KOPT-K1 (cell line): ENCODE measurements around the gene OR51S1.
"Not testable (repeated sequence)": the region's sequence is repeated elsewhere in the genome, so short reads cannot be mapped to it uniquely, and the experiment has no call there.

ENCODE experiments used
- H3K27ac ChIP-seq: fragments of 200-600 bp; sonication (generic); 2 replicates; pipeline ENCODE4 v1.5.1; 2016; ENCODE audit warnings: antibody characterized with exemption, mild to moderate bottlenecking, low read depth, low read length; ENCODE audit not compliant: poor library complexity, severe bottlenecking
- H3K36me3 ChIP-seq: fragments of 200-600 bp; sonication (generic); 2 replicates; pipeline ENCODE4 v1.5.1; 2017; ENCODE audit warnings: antibody characterized with exemption, mild to moderate bottlenecking, low read length, moderate library complexity; ENCODE audit not compliant: insufficient read depth
- H3K9me3 ChIP-seq: fragments of 200-600 bp; sonication (generic); 2 replicates; pipeline ENCODE4 v1.5.1; 2017; ENCODE audit warnings: antibody characterized with exemption, low read length, mild to moderate bottlenecking; ENCODE audit not compliant: insufficient read depth, poor library complexity, severe bottlenecking

OR51S1 gene

GRCh38 chr11:4839851-4840549 is 9.0 kb downstream of the OR51S1 start:
- Histone ChIP-seq H3K27ac (no peak overlapping the region), H3K9me3 (no peaks in the 10 kb centered on the region), H3K36me3 (no peaks in the 10 kb centered on the region)

GRCh38 chr11:4830909-4831308 is 18.1 kb downstream of the OR51S1 start:
- no peak overlapping the region for H3K27ac ChIP-seq
- no peaks in the 10 kb centered on the region for H3K36me3 ChIP-seq
- no peaks in the 10 kb centered on the region for H3K9me3 ChIP-seq

GRCh38 chr11:4830346-4830745 is 18.7 kb downstream of the OR51S1 start:
- Histone ChIP-seq H3K27ac (no peak overlapping the region), H3K9me3 (no peaks in the 10 kb centered on the region), H3K36me3 (no peaks in the 10 kb centered on the region)

GRCh38 chr11:4826425-4826824 is 22.6 kb downstream of the OR51S1 start:
- H3K36me3 ChIP-seq, result no peaks in the 10 kb centered on the region
- no peaks in the 10 kb centered on the region for H3K9me3 ChIP-seq
- no peak overlapping the region for H3K27ac ChIP-seq

GRCh38 chr11:4825132-4825531 is 23.9 kb downstream of the OR51S1 start:
- no peaks in the 10 kb centered on the region for H3K9me3 ChIP-seq
- no peaks in the 10 kb centered on the region for H3K36me3 ChIP-seq
- H3K27ac ChIP-seq, result no peak overlapping the region

GRCh38 chr11:4821021-4821420 is 28.0 kb downstream of the OR51S1 start, which contains the start of gene OR51F2:
TSS of gene OR51F2 (plus strand) at chr11:4821321. CDS start at chr11:4821422, 101 bp downstream.
- H3K9me3 ChIP-seq, result no peaks in the 10 kb centered on the region
- no peaks in the 10 kb centered on the region for H3K36me3 ChIP-seq
- no peak within 1 kb of the TSS for H3K27ac ChIP-seq

- H3K27ac ChIP-seq, result no peak overlapping the region
- H3K36me3 ChIP-seq, result no peaks in the 10 kb centered on the region
- H3K9me3 ChIP-seq, result no peaks in the 10 kb centered on the region
These were observed 39.8 kb downstream of the OR51S1 start for GRCh38 chr11:4809246-4809645.

GRCh38 chr11:4808476-4808875 is 40.5 kb downstream of the OR51S1 start:
- no peaks in the 10 kb centered on the region for H3K9me3 ChIP-seq
- H3K36me3 ChIP-seq, result no peaks in the 10 kb centered on the region
- no peak overlapping the region for H3K27ac ChIP-seq

GRCh38 chr11:4804280-4804679 is 44.7 kb downstream of the OR51S1 start, which contains the start of gene OR52R1:
TSS of gene OR52R1 (minus strand) at chr11:4804380. CDS start at chr11:4804380, 0 bp downstream.
- H3K27ac ChIP-seq, result no peak within 1 kb of the TSS
- H3K36me3 ChIP-seq, result no peaks in the 10 kb centered on the region
- H3K9me3 ChIP-seq, result no peaks in the 10 kb centered on the region

- H3K9me3 ChIP-seq, H3K36me3 ChIP-seq, H3K27ac ChIP-seq: not testable (repeated sequence)
These were observed 47.7 kb downstream of the OR51S1 start for GRCh38 chr11:4801316-4801715.

GRCh38 chr11:4798427-4799183 is 50.4 kb downstream of the OR51S1 start:
- H3K9me3 ChIP-seq, result no peaks in the 10 kb centered on the region
- H3K36me3 ChIP-seq, result no peaks in the 10 kb centered on the region
- H3K27ac ChIP-seq, result no peak overlapping the region
